ENCODE measurements around the gene FAM186B. TPM values are rescaled to one million over a fixed set of nuclear protein-coding genes. Genes with fewer than 3 reads are reported as not detected.

The FAM186B gene
- total RNA-seq, 1 experiment from 2014 or later, result 0.46 TPM

DNA sequence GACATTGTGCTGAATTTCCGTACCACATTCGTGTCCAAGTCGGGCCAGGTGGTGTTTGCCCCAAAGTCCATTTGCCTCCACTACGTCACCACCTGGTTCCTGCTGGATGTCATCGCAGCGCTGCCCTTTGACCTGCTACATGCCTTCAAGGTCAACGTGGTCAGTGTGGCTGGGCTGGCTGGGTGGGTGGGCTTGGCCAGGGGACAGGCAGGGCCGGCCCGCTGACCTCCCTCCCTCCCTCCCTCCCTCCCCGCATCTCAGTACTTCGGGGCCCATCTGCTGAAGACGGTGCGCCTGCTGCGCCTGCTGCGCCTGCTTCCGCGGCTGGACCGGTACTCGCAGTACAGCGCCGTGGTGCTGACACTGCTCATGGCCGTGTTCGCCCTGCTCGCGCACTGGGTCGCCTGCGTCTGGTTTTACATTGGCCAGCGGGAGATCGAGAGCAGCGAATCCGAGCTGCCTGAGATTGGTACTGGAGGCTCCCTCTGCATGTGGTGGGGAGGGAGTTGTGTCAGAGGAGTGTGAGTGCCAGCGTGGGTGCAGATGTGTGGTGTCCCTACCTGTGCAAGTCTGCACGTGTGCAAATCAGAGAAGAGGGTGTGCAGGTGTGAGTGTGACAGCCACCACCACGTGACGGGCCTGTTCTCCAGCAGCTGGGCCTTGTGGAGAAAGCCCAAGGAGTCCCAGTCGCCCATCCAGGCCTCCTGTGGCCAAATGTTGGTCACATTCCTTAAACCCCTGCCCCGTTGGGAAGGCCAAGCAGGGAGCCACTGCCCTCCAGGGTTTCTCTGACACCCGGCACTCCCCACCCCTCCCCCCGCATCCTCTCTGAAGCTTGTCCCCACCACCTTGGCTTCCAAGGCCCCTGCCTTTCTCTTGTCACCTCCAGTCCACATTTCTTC is 61.3 kb downstream of the FAM186B start:
- Mint-ChIP-seq H3K4me3 (peak overlapping the region; percentile 53 to 72), H3K27ac (no peak overlapping the region; a peak in 1 of 7 replicates)
- DNase-seq, result peak; percentile 61

More for the DNA sequence above, 61.3 kb downstream of the FAM186B start:
- H4K91ac ChIP-seq (ENCODE audit: insufficient read length, low read depth, low read length), result no peak overlapping the region
- no peaks in the 10 kb centered on the region for H3K79me2 ChIP-seq (ENCODE audit: insufficient read depth, low read length)
- H4K5ac ChIP-seq (ENCODE audit: insufficient read length, low read depth, low read length), result no peak overlapping the region
- no peak overlapping the region for H3K56ac ChIP-seq (ENCODE audit: insufficient read length, low read depth, low read length)
- no peak overlapping the region for H3K18ac ChIP-seq (ENCODE audit: insufficient read length, low read depth, low read length)
- H4K8ac ChIP-seq (replicated peaks; ENCODE audit: insufficient read length, low read depth, low read length), result no peak overlapping the region
- H3K4me1 Mint-ChIP-seq, result peaks cover 16 to 38% of the 10 kb centered on the region in 2 experiments
- H2BK120ac ChIP-seq (ENCODE audit: low read depth, low read length, poor library complexity, severe bottlenecking), result no peak overlapping the region
- H2BK5ac ChIP-seq (ENCODE audit: insufficient read length, low read length), result no peak overlapping the region
- H3K79me1 ChIP-seq (ENCODE audit: insufficient read depth, low read depth, low read length, poor library complexity, severe bottlenecking), result no peaks in the 10 kb centered on the region
- WGBS (ENCODE audit: extremely low coverage, insufficient read length, low lambda C conversion rate), result no CpG with 5 or more reads among the region's 39 CpGs
- H3K9ac ChIP-seq (ENCODE audit: extremely low read depth, insufficient read length, low read length), result no peak overlapping the region
- no peak overlapping the region for H3K27ac ChIP-seq (ENCODE audit: insufficient read length, low read depth, low read length)
- no peaks in the 10 kb centered on the region for H3K4me1 ChIP-seq (ENCODE audit: insufficient read depth, low read length)
- no peaks in the 10 kb centered on the region for H3K9me3 ChIP-seq (ENCODE audit: control insufficient read depth, low read depth, low read length)
- H2BK20ac ChIP-seq (ENCODE audit: low read depth, low read length, poor library complexity, severe bottlenecking), result no peak overlapping the region
- H2AFZ ChIP-seq (ENCODE audit: low read length), result no peak overlapping the region
- TF ChIP-seq, protein P1, sequence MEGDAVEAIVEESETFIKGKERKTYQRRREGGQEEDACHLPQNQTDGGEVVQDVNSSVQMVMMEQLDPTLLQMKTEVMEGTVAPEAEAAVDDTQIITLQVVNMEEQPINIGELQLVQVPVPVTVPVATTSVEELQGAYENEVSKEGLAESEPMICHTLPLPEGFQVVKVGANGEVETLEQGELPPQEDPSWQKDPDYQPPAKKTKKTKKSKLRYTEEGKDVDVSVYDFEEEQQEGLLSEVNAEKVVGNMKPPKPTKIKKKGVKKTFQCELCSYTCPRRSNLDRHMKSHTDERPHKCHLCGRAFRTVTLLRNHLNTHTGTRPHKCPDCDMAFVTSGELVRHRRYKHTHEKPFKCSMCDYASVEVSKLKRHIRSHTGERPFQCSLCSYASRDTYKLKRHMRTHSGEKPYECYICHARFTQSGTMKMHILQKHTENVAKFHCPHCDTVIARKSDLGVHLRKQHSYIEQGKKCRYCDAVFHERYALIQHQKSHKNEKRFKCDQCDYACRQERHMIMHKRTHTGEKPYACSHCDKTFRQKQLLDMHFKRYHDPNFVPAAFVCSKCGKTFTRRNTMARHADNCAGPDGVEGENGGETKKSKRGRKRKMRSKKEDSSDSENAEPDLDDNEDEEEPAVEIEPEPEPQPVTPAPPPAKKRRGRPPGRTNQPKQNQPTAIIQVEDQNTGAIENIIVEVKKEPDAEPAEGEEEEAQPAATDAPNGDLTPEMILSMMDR (conservative IDR thresholded peaks at IDR 0.05), result no peak
- H2BK15ac ChIP-seq (ENCODE audit: low read depth, low read length), result no peak overlapping the region
- H3K23me2 ChIP-seq (ENCODE audit: insufficient read length, low read depth, low read length, poor library complexity, severe bottlenecking), result peaks cover 10% of the 10 kb centered on the region
- H3K27me3 Mint-ChIP-seq (ENCODE audit: low read depth), result peaks cover 97% of the 10 kb centered on the region
- peak overlapping the region; percentile 44 for H3K4me2 ChIP-seq (ENCODE audit: insufficient read depth, insufficient read length, low read length)
- no peak overlapping the region for H2BK12ac ChIP-seq (ENCODE audit: insufficient read length, low read depth, low read length)
- H3K9me3 Mint-ChIP-seq, result no peaks in the 10 kb centered on the region
- no peak overlapping the region for H3T11ph ChIP-seq (ENCODE audit: low read length)
- H3K23ac ChIP-seq (ENCODE audit: insufficient read length, low read depth, low read length), result no peak overlapping the region
- H3K27me3 ChIP-seq (ENCODE audit: insufficient read depth, low read length), result peaks cover 45% of the 10 kb centered on the region; the same call in 1 of the 2 replicates
- no peak overlapping the region for H2AK5ac ChIP-seq (ENCODE audit: insufficient read length, low read length)
- H3K14ac ChIP-seq (ENCODE audit: insufficient read depth, low read length), result no peak overlapping the region
- no peaks in the 10 kb centered on the region for H3K36me3 Mint-ChIP-seq (ENCODE audit: insufficient read depth in 1 of 3, low read depth in 3 of 3)
- H4K20me1 ChIP-seq (ENCODE audit: control insufficient read depth, insufficient read depth, insufficient read length), result no peaks in the 10 kb centered on the region
- H3K4ac ChIP-seq (ENCODE audit: low read depth, low read length), result no peak overlapping the region
